AG10803 (cell line): ENCODE measurements around the gene AFF3.

Experiments used
- DNase-seq: peaks from one replicate; pipeline ENCODE4 v3.0.0; 2010; ENCODE audit warnings: low read depth
- H3K4me3 ChIP-seq: 2 replicates; pipeline ENCODE4 v1.5.1; 2011; ENCODE audit warnings: mild to moderate bottlenecking, low read length, control low read depth
- TF ChIP-seq, protein P1 (sequence below): conservative IDR thresholded peaks from 2 replicates; pipeline ENCODE4 v1.5.1; 2011; ENCODE audit warnings: mild to moderate bottlenecking, low read length, control low read depth, inconsistent platforms

AFF3 gene

DNA sequence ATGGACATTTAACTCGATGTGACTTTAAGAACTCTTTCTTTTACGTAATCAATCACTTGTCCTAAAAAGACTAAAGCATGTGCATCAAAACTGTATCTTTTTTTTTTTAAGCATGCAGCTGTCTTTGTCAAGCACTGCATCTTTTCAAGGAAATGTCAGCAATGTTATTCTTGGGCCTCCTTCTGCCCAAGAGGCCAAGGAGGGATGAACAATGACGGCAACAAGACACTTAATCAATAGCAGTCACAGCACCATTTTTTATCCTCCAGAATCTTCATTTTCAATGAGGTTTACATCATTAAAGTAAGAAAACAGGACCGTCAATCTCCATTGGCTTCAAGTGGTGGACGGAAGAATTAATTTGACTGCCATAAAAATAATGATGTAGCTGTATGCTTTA, 253.8 kb downstream of the AFF3 start:
- H3K4me3 ChIP-seq, result no peak overlapping the region
- DNase-seq, result no peak
- TF ChIP-seq, protein P1, sequence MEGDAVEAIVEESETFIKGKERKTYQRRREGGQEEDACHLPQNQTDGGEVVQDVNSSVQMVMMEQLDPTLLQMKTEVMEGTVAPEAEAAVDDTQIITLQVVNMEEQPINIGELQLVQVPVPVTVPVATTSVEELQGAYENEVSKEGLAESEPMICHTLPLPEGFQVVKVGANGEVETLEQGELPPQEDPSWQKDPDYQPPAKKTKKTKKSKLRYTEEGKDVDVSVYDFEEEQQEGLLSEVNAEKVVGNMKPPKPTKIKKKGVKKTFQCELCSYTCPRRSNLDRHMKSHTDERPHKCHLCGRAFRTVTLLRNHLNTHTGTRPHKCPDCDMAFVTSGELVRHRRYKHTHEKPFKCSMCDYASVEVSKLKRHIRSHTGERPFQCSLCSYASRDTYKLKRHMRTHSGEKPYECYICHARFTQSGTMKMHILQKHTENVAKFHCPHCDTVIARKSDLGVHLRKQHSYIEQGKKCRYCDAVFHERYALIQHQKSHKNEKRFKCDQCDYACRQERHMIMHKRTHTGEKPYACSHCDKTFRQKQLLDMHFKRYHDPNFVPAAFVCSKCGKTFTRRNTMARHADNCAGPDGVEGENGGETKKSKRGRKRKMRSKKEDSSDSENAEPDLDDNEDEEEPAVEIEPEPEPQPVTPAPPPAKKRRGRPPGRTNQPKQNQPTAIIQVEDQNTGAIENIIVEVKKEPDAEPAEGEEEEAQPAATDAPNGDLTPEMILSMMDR, result no peak

DNA sequence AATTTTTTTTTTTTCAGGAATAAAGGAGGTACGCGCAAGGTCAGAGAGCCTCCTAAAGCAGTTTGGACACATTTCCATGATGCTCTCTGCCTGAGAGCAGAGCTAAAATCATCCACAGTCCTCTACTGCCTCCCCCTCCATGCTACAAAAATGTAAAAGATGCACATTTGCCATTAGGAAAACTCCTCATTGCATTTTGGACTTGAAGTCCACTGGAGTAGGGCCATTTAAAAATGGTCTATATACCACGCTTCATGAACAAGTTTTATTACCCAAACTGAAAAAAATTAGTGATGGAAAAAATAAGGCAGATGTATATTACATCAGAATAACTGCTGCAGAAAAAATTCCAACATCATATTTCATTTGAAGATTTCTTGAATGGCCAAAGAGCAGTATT, 256.0 kb downstream of the AFF3 start:
- no peak overlapping the region for H3K4me3 ChIP-seq
- DNase-seq, result no peak
- TF ChIP-seq, protein P1, result no peak

DNA sequence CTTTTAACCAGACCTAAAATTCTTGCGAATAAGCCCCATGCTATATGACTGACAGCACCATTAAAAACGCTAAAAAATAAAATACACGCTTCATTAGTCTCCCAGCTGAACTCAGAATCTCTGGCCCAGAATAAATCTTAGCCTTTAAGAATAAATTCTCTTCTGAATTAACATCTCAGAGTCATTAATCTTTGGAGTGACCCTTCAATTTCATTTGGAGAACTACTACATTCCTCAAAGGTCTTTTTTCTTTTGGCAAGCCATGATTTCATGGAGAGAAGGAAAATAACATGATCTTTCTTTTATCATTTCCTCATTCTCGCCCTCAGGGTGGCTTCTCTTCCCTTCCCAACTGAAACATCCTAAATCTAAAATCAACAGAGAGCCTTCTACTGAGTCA, 259.0 kb downstream of the AFF3 start:
- TF ChIP-seq, protein P1, result no peak
- H3K4me3 ChIP-seq, result no peak overlapping the region
- no peak for DNase-seq

DNA sequence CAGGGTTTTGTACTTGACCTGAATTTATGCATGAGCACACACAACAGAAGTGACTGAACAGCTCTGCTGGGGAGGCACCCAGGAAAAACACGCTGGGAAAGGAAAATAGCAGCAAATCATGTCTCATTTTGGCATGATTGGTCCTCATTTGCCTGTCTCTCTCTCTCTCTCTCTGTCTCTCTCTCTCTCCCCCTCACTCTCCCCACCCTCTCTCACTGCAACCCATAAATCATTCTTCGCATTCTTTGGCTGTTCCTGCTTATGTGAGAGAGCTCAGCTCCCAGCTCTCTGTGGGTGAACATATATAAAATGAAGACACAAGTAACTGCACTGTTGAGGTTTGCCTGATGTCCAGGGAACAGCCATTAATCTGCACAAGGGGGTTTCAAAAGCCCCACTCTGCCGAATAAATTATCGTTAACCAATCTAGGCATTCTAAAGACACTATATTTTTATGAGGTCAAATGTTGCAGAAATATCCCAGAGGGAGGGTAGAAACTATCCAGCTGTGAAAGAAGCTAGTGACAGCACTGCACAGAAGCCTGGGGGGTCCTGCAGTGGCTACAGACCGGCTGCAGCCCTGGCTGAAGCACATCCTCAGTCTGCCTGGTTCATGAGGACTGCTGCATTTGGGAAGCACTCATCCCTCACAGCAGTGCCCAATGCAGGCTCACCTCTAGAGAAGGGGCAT, 260.3 kb downstream of the AFF3 start:
- peak; percentile 71 for DNase-seq
- no peak overlapping the region for H3K4me3 ChIP-seq
- TF ChIP-seq, protein P1, result no peak

DNA sequence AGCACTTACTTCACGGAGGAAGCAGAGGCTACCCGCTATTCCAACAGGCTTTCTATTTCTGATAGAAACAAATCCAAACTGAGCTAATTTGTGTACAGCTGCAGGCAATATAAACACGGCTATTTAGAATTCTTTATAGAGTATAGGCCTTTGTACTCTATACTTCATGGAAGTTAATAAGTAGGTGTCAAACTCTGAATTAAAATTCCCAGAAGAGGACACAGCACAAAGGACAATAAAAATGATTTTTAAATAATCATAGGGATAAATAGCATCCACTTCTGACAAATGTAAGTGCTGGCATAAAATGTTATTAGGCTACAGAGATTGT, 261.5 kb downstream of the AFF3 start:
- DNase-seq, result no peak
- TF ChIP-seq, protein P1, result no peak

DNA sequence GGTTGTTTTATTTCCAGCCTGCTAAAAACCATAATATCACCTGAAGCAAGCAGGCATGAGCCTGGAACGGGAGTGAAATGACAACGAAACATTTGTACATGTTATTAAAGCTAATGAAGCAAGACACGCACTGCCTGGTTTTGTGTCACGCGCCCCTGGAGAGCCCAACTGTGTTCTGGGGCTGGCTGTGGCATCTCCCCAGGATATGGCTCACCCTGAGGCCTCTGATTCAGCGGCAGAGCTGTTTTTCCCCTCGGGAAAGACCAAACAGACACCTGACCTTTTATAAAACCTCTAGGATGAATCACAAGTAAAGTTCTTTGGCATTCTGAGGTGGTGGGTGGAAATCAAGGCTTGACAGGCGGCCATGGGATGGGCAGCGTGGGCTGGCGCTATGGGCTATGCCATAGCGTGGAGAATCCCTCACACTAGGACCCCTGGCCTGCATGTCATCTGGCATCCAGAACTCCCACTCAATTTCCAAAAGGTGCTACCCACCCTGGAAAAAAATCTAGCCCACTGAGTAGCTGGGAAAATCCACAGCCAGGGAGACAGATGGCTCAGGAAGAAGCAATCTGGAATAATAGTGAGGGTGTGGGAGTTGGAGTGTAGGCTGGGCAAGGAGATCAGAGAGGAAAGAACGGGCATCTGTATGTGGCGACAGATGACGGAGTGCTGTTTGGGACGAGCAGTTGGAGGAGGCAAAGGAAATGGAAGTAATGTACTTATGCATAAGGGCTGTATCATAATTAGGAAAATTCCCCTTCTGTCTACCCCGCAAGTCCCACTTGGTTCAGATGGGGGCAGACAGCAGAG, 262.0 kb downstream of the AFF3 start:
- H3K4me3 ChIP-seq, result no peak overlapping the region
- TF ChIP-seq, protein P1, result no peak
- peak; percentile 55 for DNase-seq

More for the DNA sequence above, 261.5 kb downstream of the AFF3 start:
- H3K4me3 ChIP-seq, result no peak overlapping the region

DNA sequence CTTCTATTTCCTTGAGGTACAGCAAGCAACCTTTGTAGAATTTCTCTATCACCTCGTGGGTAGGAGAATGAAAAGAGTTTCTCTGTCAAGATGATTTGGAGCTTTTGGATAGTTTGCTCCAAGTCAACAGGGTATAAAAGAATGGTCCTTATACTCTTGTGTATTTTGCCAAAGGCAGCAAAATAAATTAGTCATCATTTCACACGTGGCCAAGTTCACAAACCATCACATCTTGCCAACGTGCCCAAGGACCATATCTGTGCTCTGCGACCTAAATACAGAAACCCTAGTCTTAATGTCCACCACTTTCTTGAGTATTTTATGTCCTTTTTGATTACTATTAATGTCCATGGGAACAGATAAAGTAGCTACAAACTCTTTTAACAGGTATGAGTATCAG, 262.9 kb downstream of the AFF3 start:
- no peak for DNase-seq
- no peak overlapping the region for H3K4me3 ChIP-seq
- TF ChIP-seq, protein P1, result no peak
